MCF 10A (cell line): ENCODE results near the gene MED15. TPM values are rescaled to one million over a fixed set of nuclear protein-coding genes. Genes with fewer than 3 reads are reported as not detected.
"Not testable (repeated sequence)": the region's sequence is repeated elsewhere in the genome, so short reads cannot be mapped to it uniquely, and the experiment has no call there.

Experiments
- BruUV-seq: library from RNA; stranded (reverse); fragments of 400-500 nt; replicated peaks from 2 replicates; lab custom pipeline; 2021; lab: Mats Ljungman, UMichigan
- CTCF ChIA-PET: fragments of 300-600 bp; sonication (Branson Sonifier 250); formaldehyde crosslinking; extraction: SDS; loops from one replicate; lab custom pipeline; 2021; ENCODE audit warnings: antibody characterized with exemption, inconsistent platforms; lab: Yijun Ruan, JAX
- POLR2A ChIA-PET: fragments of 300-600, 350-650 bp; sonication (Branson Sonifier 250); formaldehyde crosslinking; extraction: SDS; loops from one replicate; lab custom pipeline; 2020; ENCODE audit warnings: antibody characterized with exemption, inconsistent platforms; lab: Yijun Ruan, JAX
- DNase-seq: peaks from one replicate; pipeline ENCODE4 v3.0.0-alpha.2; 2018; ENCODE audit not compliant: unreplicated experiment
- H3K27ac Mint-ChIP-seq: one replicate; pipeline ENCODE4 v1.8.0; 2022; ENCODE audit warnings: mild to moderate bottlenecking, low read depth, mixed read lengths; ENCODE audit not compliant: unreplicated experiment
- H3K27me3 Mint-ChIP-seq: one replicate; pipeline ENCODE4 v1.8.0; 2022; ENCODE audit warnings: mixed read lengths; ENCODE audit not compliant: insufficient read depth, unreplicated experiment
- H3K36me3 Mint-ChIP-seq: one replicate; pipeline ENCODE4 v1.8.0; 2022; ENCODE audit warnings: mild to moderate bottlenecking, moderate library complexity, mixed read lengths; ENCODE audit not compliant: insufficient read depth, unreplicated experiment
- H3K4me1 Mint-ChIP-seq: one replicate; pipeline ENCODE4 v1.8.0; 2022; ENCODE audit warnings: mixed read lengths; ENCODE audit not compliant: insufficient read depth, unreplicated experiment
- H3K4me3 Mint-ChIP-seq: one replicate; pipeline ENCODE4 v1.8.0; 2022; ENCODE audit warnings: mild to moderate bottlenecking, moderate library complexity, mixed read lengths; ENCODE audit not compliant: unreplicated experiment
- H3K9me3 Mint-ChIP-seq: one replicate; pipeline ENCODE4 v1.8.0; 2022; ENCODE audit warnings: mixed read lengths; ENCODE audit not compliant: unreplicated experiment
- intact Hi-C: fragments of 100-400 bp; cut with micrococcal nuclease; formaldehyde crosslinking; loops from 2 replicates; pipeline ENCODE4 v1.14.1; 2022
- total RNA-seq: library from RNA; stranded (reverse); gene quantifications from 2 replicates; pipeline ENCODE4 v1.2.3, GENCODE V29; 2022
- TF ChIP-seq, protein P1 (sequence below): fragments of 200-600 bp; IDR thresholded peaks from one replicate; pipeline ENCODE4 v1.8.0; 2022; ENCODE audit warnings: antibody characterized with exemption, mild to moderate bottlenecking; ENCODE audit not compliant: unreplicated experiment

Gene MED15
- total RNA-seq, 1 experiment from 2014 or later: 122 TPM

DNA sequence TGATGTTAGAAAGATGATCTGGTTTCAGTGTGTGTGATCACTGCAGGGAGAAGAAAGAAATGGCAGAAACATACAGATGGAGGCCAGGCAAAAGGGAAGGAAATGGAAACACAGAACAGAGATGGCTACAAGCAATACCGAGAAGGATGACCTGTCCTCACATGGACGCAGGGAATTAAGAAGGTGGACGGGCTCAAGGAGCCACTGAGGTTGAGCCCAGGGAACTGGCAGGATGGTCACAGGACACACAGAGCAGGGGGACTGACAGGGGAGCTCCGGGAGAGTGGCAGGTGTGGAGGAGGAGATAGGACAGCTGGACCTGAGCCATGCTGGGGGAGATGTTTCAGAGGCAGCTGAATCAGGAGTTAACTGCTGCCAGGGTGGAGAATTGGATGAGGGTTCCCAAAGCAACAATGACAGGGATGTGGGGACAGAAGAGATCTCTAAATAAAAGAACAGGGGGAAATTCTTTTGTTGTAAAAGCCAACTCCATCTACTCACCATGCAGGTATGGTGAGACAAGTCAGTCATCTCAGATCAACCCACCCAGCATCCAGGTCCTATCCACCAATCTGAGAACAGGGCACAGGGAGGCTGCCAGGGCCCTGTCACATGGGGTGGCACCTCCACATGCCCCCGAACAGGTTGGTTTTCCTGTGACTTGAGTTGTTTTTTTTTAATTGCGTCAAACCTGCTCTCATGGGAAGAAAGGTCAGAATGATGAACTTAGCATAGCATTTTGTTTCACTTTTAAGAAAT is 38.1 kb upstream of the MED15 start:
- Mint-ChIP-seq H3K36me3 (peaks cover 19% of the 10 kb centered on the region), H3K27ac (no peak overlapping the region), H3K4me3 (no peak overlapping the region), H3K9me3 (no peaks in the 10 kb centered on the region), H3K4me1 (no peaks in the 10 kb centered on the region), H3K27me3 (no peaks in the 10 kb centered on the region)
- POLR2A ChIA-PET: interaction anchor here (0.6 kb wide), 1 partner anchor 267 kb away, joined by 3 read pairs; no protein-coding TSS in a partner anchor
- intact Hi-C loops: no loop called here
- no peak for DNase-seq
- CTCF ChIA-PET: interaction anchor here (1.0 to 1.3 kb wide), 3 partner anchors 10 to 51 kb away, joined by 3 read pairs; no protein-coding TSS in a partner anchor
- TF ChIP-seq, protein P1, sequence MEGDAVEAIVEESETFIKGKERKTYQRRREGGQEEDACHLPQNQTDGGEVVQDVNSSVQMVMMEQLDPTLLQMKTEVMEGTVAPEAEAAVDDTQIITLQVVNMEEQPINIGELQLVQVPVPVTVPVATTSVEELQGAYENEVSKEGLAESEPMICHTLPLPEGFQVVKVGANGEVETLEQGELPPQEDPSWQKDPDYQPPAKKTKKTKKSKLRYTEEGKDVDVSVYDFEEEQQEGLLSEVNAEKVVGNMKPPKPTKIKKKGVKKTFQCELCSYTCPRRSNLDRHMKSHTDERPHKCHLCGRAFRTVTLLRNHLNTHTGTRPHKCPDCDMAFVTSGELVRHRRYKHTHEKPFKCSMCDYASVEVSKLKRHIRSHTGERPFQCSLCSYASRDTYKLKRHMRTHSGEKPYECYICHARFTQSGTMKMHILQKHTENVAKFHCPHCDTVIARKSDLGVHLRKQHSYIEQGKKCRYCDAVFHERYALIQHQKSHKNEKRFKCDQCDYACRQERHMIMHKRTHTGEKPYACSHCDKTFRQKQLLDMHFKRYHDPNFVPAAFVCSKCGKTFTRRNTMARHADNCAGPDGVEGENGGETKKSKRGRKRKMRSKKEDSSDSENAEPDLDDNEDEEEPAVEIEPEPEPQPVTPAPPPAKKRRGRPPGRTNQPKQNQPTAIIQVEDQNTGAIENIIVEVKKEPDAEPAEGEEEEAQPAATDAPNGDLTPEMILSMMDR: no peak
- BruUV-seq: no TSS peak

DNA sequence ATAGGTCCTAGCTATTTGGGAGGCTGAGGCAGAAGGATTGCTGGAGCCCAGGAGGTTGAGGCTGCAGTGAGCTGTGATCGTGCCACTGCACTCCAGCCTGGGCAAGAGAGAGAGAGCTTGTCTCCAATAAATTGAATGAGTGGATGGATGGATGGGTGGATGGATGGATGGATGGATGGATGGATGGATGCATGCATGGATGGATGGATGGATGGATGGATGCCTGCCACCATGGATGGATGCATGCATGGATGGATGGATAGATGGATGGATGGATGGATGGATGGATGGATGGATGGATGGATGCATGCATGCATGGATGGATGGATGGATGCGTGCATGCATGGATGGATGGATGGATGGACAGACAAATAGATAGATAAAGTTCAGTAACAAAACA is 36.9 kb upstream of the MED15 start:
- H3K4me1 Mint-ChIP-seq, H3K4me3 Mint-ChIP-seq, BruUV-seq, DNase-seq, H3K9me3 Mint-ChIP-seq, POLR2A ChIA-PET, H3K27ac Mint-ChIP-seq, H3K27me3 Mint-ChIP-seq, intact Hi-C loops: not testable (repeated sequence)
- CTCF ChIA-PET: interaction anchor here (0.5 to 1.3 kb wide), 4 partner anchors 11 to 76 kb away, joined by 3 read pairs; no protein-coding TSS in a partner anchor
- H3K36me3 Mint-ChIP-seq: peaks cover 11% of the 10 kb centered on the region

DNA sequence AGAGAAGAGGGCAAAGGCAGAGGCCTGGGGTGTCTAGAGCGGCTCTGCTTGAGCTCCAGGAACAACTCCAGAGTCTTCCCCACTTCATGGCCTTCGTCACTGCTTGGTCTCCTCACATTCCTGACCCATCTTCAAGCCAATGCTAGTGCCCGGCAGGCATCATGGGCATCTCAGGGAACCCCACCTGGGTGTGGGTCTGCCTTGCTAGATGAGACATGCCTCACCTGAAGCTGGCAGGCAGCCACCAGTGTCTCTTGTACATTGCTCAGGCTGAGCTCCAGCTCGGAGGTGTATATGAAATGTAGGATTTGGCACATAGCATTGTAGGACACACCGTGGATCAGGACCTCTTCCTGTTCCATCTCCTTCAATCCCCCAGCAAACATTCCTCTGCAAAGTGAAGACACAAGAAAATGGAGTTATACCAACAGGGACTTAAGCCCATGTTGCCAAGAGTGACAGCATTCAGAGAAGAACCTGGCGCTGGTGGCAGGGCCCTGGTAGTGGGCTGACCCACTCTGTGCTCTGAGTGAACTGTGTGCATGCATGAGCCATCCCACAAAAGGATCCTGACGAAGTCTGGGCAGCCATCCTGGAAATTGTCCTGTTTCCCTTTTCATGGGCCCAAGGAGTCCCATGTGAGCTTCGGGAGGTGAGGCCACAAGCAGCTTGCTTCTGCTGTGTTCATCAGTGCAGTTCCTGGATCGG is 36.1 kb upstream of the MED15 start:
- H3K27me3 Mint-ChIP-seq: no peaks in the 10 kb centered on the region
- H3K36me3 Mint-ChIP-seq: peaks cover 11% of the 10 kb centered on the region
- no peaks in the 10 kb centered on the region for H3K4me1 Mint-ChIP-seq
- DNase-seq: no peak
- no TSS peak for BruUV-seq
- no peak overlapping the region for H3K27ac Mint-ChIP-seq
- TF ChIP-seq, protein P1: no peak
- intact Hi-C loops: no loop called here
- H3K9me3 Mint-ChIP-seq: no peaks in the 10 kb centered on the region
- H3K4me3 Mint-ChIP-seq: no peak overlapping the region
- ChIA-PET CTCF (interaction anchor here (0.5 kb wide), 1 partner anchor 75 kb away, joined by 3 read pairs; no protein-coding TSS in a partner anchor), POLR2A (no interaction called here)

DNA sequence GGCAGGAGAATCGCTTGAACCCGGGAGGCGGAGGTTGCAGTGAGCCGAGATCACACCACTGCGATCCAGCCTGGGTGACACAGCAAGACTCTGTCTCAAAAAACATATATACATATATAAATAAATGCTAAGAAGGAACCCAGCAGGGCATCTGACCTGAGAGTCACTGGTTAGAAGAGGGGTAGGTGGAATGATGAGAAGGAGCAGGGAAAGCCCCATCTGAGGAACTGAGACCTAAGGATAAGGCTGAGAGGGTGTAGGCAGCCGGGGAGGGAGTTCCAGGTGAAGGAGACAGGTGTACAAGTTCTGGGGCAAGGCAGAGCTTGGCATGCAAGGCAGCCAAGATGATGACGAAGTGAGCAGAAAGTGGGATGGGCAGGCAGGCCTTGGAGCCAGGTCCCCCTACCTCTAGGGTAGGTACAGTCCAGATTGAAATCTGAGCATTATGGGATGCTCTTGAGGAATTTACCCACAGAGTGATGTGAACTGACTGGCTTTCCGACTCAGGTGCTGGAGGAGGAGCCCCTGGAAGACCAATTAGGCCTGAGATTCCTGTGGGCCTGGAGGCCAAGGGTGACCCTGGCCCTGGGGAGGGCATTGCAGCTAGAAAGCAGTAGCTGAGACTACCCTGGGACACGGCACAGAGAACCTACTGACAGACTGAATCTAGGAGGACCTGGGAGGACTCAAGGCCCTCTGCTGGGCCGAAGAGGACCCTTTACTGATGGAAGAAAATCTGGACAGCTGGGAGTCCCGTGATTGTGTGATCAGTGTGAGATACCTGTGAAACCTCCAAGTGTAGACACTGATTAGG is 34.6 kb upstream of the MED15 start:
- peaks cover 15% of the 10 kb centered on the region for H3K36me3 Mint-ChIP-seq
- ChIA-PET CTCF (interaction anchor here (0.5 to 1.9 kb wide), 4 partner anchors 9 to 116 kb away, joined by 3 to 8 read pairs (median 4); no protein-coding TSS in a partner anchor), POLR2A (interaction anchor here (0.6 kb wide), 1 partner anchor 49 kb away, joined by 3 read pairs; no protein-coding TSS in a partner anchor)
- no peak for DNase-seq
- no peaks in the 10 kb centered on the region for H3K9me3 Mint-ChIP-seq
- H3K4me1 Mint-ChIP-seq: no peaks in the 10 kb centered on the region
- intact Hi-C loops: no loop called here
- H3K27me3 Mint-ChIP-seq: no peaks in the 10 kb centered on the region
- TF ChIP-seq, protein P1: no peak
- H3K4me3 Mint-ChIP-seq: no peak overlapping the region
- H3K27ac Mint-ChIP-seq: no peak overlapping the region
- no TSS peak for BruUV-seq
